ENCODE measurements around the gene FADS3.
A peak's percentile ranks its signal among the peaks of the same experiment; 100 is the strongest.

Gene FADS3

DNA sequence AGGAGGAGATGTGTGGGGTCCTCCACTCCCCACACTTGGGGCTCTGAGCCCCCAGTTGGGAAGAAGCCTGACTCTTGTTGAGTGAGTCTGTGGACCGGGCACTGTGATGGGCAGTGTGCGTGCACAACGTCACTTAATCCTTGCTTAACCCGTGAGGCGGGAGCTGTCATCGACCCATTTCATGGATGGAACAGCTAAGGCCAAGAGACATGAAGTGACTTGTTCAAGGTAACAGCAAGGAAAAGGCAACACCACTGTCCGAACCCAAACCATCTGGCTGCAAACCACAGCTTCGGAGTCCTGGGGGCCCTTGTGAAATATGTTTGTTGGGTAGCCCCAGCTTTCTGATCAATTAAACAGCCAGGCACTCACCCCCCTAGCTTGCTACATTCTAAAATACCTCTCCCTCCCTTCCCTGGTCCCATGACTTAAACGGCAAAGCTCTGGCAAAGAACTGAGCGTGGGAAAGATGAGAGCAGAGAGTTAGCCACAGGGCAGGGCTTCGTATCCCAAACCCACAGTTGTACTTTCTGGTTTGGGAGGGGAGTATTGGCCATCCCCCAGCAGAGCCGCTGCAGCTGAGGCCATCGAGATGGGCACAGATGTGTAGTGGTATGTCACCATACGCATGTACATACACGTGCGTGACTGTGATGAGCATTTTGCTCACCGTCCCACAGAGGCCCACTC is 37.0 kb downstream of the FADS3 start:
- DNase-seq, result no peak

DNA sequence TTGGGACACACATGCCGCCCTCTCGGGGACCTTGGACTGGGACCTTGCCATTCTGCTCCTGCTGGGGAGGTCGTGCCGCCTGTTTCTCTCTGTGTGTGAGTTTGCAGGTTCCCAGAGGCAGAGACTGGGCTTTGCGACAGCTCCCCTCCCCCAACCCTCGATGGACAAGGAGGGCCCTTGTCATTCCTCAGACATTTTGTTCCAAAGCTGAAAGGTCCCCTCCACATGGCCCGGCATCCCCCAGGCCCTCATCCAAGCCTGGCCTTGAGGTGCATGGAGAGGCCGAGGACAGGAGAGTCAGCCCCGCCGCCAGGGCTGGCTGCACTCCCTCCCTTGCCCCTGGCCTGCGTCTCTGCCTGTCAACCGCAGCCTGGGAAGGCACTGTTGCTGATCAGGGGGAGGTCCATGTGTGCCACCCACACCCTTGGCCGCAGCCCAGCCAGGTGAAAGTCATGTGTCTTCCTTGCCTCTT is 37.6 kb downstream of the FADS3 start:
- DNase-seq, result no peak

DNA sequence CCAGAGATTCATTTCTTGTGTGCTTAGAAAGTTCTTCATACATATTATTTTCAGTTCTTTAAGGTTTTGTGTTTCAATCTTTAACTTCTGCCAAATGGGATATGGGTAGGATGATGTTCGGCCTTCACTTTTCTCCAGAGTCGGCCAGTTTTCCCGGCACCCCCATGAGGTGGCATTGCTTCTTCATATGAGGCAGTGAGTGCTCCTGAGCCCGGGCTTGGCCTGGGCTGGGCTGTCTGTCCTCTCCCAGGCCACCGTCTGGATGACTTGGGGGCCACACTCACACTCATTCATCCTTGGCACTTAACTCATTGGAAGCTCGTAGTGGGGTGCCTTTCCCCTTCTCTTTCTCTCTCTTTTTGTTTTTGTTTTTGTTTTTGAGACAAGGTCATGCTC is 39.4 kb downstream of the FADS3 start:
- no peak for DNase-seq

DNA sequence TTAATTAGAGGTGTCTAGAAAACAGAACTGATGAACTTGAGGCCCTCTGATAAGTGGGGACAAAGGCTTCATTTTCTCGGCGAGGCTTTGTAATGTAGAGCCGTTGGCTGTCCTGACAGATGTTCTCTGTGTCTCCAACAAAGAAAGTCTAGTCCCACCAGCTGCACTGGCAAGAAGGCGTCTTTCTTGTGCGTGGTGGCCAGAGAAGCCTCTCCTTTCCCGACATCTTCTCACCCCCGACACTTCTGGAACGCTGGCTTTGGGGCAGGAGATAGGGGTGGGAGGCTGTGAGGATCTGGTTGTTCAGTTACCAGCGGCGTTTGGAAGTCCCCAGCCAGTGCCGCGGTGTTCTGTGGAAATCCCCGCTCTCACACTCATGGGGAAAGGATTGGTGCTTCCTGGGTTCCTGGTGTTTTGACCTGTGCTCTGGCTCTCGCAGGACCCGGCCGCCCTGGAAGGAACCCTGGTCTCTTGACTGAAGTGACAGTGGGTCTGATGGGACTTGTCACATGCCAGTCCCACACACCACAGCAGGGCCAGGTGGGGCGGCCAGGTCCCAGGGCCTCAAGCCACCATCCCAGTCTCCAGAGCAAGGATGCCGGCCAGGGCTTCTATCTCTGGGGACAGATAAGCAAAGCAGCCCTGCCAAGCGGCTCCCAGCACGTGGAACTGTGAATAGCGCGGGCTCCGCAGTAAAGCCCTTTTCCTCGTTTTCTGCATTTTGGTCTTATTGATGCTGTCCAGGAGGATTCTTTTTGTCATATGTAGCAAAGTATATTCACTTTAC is 40.0 kb downstream of the FADS3 start:
- no peak for DNase-seq

DNA sequence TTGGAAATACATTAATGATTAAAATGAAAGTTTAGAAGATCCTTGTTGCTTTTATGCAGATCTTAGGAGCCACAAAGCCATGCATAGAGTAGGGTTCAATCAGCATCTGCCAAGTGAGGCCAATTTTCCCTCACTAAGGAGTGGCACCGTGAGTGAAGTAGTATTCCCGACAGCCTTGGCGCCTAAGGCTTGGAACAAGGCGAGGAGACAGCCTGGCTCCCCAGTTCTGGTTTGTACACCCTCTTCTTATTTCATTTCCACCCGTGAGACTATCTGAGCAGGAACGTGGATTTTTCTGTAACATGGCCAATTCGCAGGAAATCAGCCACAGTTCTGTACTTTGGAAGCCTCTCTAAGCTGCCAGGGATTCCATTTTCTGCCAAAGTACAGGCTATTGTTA is 40.7 kb downstream of the FADS3 start:
- no peak for DNase-seq

DNA sequence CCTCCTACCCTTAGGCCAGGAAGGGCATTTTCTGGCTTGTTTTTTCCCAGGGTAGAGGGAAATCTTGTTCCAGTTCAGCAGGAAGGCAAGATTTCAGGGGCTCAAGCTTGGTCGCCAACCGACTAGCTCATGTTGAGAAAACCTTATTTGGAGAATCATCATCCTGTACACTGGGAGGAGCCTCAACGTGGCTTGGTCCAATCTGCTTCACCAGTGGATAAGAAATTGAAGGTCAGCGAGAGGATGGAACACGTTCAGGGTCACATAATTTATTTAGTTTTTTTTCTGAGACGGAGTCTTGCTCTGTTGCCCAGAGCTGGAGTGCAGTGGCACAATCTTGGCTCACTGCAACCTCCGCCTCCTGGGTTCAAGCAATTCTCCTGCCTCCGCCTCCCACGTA is 42.7 kb downstream of the FADS3 start:
- no peak for DNase-seq

DNA sequence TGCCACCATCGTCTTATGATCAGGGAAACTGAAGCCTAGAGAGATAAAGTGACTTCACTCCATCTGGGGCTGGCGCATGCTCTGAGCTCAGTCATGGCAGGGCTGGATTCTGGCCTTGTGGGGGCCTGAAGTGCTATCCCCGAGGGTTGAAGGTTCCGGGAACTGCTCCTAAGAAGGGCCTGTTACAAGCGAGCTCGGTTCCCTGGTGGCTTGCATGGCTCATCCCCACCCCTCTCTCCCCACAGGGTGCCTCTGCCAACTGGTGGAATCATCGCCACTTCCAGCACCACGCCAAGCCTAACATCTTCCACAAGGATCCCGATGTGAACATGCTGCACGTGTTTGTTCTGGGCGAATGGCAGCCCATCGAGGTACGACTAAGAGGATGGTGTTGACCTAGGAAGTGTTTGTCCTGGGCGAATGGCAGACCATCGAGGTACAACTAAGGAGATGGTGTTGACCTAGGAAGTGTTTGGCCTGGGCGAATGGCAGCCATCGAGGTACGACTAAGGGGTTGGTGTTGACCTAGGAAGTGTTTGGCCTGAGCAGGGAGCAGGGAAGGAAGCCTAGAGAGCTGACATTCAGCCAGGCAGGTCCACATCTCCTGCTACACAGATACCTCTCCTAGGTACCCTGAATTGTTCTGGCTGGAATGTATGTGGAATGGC is 43.3 kb downstream of the FADS3 start:
- DNase-seq, result no peak

DNA sequence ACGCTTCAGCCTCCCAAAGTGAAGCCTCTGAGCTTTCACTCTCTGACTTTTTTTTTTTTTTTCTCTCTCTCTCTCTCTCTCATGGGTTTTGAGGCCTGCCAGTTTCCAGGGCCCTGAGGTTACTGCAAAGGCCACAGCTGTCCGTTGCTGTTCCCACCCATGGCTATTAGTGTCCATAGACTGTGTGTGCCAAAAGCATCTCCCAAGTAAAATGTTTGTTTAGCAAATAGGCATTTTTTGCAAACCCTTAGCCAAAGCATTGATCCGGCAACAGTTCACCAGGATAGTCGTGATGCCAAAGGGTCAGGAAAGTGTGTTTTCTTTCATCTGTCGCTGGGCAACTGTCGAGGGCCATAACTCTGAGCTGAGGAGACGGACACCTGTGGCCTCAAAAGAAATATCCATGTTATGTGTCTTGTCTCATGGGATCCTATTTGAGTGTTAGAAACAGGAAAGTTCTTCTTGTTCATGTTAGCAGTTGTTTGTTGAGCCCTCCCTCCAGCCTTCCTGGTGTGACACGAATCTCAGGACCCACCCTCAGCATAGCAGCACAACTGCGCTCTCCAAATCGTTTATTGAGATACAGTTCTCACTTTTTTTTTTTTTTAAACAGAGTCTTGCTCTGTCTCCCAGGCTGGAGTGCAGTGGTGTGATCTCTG is 44.9 kb downstream of the FADS3 start:
- no peak for DNase-seq

DNA sequence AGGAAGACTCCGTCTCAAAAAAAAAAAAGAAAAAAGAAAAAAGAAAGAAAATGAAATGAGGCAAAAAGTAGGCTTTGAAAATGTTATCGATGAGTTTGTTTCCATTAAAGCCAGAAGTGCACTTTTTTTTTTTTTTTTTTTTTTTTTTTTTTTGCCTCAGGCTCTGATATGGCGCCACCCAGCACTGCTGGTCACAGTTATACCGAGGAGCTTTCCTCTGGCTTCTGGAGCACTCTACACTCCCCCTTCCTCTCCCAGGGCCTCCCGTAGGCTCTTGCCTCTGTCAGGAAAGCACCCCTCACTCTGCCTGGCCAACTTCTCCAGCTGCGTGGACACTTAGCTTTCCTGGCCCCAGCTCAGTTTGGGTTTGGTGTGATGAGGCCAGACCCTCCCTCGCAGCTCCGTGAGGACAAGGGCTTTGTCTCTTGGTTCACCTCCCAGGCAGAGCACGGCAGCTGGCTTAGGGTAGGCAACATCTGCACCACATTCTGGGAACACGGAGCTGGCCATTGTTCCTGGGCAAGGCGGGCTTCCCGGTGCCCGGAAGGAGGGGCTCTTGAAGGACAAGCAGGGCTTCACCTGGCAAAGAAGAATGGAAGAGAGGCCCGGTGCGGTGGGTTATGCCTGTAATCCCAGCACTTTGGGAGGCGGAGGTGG is 46.3 kb downstream of the FADS3 start:
- no peak for DNase-seq

DNA sequence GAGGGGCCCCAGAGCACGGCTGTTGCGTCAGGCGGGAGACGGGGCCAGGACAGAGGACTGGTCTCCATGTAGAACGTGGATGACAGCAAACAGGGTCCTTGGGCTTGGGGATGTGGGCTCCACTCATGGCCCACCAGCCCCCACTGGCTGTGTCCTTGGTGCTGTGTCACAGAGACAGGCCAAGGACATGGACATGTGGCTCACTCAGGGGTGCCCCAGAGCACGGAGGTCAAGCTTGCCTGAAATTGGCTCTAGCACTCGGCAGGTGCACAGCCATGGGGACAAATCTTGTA is 48.9 kb downstream of the FADS3 start:
- no peak for DNase-seq

DNA sequence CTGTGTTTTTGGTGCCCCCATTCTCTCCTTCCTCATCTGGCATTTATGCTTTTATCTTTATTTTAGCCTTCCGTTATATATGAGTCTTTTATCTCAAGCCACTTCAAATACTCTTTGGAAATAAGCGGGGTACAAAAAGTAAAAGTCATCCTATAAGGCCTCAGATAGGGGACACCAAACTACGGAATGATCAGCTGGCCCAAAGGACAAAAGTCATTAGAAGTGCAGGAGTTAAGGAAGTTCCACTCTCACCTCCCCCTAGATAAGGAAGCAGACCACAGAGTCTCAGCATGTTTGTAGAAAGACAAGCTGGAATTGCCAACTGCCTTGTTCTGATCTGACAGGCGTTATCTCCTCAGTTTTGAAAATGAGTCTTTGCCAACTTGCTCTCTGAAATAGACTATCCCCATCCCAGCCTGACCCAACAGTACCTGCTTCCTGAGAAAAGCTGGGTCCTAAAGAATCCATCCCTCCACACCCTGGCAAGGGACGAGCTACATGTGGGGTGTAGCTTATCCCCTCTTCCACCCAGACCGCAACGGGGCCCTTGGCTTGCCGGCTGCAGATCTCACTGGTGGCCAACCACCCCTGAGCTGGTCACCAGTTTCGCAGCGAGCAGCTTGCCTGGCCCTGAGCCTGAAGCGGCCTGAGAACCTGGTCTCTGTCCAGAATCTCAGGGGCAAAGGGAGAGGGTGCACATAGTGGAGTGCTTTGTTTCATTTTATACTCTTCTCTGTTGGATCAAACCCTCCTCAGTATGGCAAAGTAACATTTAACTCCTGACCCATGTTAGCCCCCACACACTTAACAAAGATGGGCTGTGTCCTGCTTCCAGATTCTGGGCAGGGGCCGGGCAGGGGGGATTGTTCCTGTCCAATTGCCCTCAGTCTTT is 49.5 kb downstream of the FADS3 start:
- no peak for DNase-seq

DNA sequence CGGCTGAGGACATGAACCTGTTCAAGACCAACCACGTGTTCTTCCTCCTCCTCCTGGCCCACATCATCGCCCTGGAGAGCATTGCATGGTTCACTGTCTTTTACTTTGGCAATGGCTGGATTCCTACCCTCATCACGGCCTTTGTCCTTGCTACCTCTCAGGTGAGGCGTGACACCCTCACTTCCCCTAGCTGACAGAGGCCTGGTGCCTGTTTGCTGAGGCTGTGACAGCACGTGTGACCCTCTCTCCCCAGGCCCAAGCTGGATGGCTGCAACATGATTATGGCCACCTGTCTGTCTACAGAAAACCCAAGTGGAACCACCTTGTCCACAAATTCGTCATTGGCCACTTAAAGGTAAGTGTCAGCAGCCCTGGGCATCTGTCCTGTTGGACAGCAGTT is 51.0 kb downstream of the FADS3 start:
- DNase-seq, result no peak

DNA sequence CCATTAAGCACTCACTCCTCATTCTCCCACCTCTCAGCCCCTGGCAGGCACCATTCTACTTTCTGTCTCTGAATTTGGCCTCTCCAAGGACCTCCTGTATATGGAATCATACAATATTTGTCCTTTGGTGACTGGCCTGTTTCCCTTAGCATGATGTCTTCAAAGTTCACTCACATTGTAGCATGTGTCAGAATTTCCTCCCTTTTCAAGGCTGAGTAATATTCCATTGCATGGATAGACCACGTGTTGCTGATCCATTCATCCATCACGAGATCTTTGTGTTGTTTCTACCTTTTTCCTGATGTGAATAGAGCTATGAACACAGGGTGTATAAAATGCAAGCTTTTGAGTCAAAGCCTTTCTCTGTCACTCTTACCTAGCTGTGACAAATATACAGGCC is 51.6 kb downstream of the FADS3 start:
- no peak for DNase-seq

DNA sequence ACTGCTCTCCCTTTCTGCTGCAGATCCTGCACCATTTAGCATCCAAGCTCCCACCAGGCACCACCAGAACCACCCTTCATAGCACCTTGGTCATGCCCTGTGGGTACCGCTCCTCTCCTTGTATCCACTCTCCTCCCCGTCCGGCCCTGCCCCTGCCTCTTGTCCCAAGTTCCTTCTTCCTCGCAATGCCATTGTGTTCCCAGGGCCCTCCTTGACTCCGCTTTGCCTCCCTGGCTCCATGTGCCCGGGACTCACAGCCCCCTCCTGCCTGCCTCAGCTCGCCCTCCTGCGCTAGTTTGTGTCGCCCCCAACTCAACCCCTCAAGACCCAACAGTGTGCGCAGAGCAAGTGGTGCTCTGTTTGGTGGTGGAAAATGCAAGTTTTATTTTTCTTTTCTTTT is 52.4 kb downstream of the FADS3 start:
- no peak for DNase-seq

DNA sequence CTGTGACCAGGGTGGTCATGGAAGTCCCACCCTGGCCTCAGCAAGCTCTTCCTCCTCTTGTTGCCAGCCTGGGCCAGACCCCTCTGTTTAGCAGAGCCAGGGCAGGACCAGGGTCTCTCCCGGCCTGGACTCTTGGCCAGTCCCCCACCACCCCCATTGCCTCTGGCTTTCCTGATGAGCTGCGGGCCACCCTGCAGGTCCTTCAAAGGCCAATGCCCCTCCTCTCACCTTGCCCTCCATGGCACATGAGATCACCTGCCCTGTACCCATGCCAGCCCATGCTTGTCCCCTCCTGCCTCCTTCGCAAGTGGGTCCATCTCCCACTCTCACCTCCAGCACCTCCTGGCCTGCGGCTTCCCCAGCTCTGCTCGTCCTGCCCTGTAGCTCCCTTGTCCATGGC is 52.8 kb downstream of the FADS3 start:
- no peak for DNase-seq

DNA sequence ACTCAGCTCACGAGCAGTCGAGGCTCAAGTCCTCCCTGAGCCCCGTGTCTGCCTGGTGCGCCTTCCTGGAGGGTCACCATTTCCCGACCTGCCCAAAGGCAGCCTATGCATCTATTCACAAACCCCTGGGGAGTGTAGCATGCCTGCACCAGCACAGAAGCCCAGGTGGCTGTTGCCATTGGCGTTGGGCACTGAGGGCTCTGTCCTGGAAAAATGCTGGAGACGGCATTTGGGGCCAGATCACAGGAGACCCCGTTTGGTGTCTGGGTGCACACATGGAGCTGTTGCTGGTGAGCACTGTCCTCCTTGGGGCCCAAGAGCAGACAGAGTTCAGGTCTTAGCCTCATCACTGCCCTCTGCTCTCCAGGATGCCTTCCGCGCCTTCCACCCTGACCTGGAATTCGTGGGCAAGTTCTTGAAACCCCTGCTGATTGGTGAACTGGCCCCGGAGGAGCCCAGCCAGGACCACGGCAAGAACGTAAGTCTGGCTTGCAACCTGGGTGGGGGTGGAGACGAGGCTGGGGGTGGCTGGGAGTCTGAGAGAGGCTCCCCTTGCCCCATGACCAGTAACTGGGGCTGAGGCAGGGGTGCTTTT is 53.8 kb downstream of the FADS3 start:
- no peak for DNase-seq

DNA sequence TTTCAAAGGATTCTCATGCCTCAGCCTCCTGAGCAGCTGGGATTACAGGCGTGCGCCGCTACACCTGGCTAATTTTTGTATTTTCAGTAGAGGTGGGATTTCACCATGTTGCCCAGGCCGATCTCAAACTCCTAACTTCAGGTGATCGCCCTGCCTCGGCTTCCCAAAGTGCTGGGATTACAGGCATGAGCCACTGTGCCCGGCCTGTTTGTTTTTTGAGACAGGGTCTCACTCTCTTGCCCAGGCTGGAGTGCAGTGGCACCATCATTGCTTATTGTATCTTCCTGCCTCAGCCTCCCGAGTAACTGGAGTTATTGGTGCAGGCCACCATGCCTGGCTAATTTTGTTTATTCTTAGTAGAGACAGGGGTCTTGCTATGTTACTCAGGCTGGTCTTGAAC is 55.2 kb downstream of the FADS3 start:
- DNase-seq, result no peak

DNA sequence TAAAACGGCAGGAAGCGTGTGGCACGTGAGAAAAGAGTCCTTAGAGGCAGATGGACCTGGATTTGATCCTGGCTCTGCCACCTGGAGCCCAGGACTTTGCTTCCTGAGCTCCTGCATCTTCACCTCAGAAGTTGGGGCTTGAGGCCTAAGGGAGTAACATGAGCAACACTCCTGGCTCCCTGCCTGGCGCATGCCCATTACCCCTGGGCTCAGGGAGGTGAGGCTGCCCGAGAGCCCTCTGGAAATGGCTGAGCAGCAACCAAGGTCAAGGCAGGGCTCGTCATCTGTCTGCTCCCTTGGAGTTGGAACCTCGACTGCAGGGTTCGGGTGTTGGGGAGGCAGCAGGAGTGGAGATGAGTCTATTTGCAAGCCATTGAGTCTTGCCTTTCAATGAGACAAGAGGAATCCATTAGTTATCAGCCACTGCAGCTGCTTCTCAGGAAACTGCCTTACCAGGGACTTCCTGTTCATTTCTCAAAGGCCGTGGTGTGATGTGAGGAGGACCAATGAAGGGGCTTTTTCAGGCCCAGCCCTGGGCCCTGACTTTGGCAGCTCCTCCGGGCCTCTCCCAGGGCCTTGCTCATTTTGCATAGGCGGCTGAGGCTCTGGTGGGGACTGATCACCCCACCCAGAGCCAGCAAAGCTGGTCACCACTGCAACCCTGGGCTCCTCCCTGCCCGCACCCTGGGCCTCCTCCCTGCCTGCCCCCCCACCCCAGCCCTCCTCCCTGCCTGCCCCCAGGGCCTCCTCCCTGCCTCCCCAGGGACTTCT is 56.9 kb downstream of the FADS3 start:
- peak; percentile 6 for DNase-seq

DNA sequence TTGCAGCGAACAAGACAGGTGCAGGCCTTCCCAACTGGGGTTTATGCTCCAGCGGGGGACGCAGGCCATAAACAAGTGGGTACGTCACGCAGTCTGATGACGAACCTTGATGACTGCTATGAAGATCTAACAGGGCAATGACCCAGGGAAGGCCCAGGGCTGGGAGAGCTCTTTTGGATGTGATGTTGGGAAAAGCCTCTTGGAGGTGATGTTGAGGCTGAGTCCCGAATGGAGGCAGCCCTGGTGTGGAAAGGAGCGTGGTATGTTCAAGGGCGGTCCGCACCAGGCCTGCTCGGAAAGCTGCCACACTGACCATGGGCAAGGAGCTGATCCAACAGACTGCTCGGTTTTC is 57.4 kb downstream of the FADS3 start:
- no peak for DNase-seq

DNA sequence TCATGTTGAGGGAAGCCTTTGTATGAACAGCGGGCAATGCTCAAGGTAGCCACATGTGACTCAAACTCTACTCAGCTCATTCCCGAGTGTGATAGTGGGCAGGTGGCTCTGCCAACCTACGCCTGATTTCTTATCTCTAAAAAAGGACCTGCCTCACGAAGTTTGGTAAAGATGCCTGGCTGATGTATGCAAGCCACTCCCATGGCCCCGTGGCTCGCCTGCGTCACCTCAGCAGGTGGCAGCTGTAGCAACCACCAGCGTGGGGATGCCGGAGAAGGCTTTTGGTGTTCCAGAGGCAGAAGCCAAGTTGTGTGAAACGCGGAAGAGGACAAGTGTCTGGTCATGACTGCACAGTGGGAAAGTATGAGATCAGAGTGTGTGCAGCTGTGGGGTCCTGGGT is 57.9 kb downstream of the FADS3 start:
- DNase-seq, result no peak

DNA sequence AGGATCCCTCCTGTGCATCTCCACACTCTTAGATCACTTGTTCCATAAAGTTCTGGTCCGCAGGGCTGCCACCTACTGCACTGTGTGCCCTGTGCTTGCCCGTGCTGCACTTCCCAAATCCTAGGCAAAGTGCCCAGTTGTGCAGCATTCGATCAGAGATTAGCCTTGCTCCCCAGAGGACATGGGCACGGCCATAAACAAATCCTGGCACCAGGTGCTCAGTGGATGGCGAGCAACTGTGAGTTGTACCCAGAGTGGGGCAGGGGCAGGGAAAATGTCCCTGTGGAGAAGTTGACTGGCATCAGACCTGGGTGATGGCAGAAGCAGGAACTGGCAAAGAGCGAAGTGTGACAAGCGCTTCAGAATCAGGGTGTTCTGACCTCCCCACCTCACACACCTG is 58.6 kb downstream of the FADS3 start:
- DNase-seq, result no peak

All from activated naive CD4-positive, alpha-beta T cell treated with Interleukin-2 at 50 U/mL for 16 hours (primary cell).